ENCODE data around the gene S100A3. TPM values are rescaled to one million over a fixed set of nuclear protein-coding genes. Genes with fewer than 3 reads are reported as not detected.
A peak's percentile ranks its signal among the peaks of the same experiment; 100 is the strongest.

S100A3 gene
- total RNA-seq, 2 donors from 2014 or later: 0.61 TPM; not detected in 1

GRCh38 chr1:153534226-153534924 lies 14.7 kb downstream of the S100A3 start:
- Histone ChIP-seq H3K9ac (ENCODE audit: low read depth in 2 of 2, low read length in 2 of 2) (peak overlapping the region; percentile 99 to 100), H3K27ac (peak overlapping the region; percentile 99), H3K4me3 (peak overlapping the region; percentile 76), H3K36me3 (no peaks in the 10 kb centered on the region), H3K27me3 (no peaks in the 10 kb centered on the region), H3K4me1 (peaks cover 15% of the 10 kb centered on the region), H3K9me3 (no peaks in the 10 kb centered on the region)
- DNase-seq: no peak
- intact Hi-C loops (cut with DNase I): loop anchor here (1.0 kb wide), 1 partner anchor 34 kb away; no protein-coding TSS in a partner anchor
- TF ChIP-seq, protein P1, sequence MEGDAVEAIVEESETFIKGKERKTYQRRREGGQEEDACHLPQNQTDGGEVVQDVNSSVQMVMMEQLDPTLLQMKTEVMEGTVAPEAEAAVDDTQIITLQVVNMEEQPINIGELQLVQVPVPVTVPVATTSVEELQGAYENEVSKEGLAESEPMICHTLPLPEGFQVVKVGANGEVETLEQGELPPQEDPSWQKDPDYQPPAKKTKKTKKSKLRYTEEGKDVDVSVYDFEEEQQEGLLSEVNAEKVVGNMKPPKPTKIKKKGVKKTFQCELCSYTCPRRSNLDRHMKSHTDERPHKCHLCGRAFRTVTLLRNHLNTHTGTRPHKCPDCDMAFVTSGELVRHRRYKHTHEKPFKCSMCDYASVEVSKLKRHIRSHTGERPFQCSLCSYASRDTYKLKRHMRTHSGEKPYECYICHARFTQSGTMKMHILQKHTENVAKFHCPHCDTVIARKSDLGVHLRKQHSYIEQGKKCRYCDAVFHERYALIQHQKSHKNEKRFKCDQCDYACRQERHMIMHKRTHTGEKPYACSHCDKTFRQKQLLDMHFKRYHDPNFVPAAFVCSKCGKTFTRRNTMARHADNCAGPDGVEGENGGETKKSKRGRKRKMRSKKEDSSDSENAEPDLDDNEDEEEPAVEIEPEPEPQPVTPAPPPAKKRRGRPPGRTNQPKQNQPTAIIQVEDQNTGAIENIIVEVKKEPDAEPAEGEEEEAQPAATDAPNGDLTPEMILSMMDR (IDR thresholded peaks at IDR 0.05): no peak

GRCh38 chr1:153533689-153534201 lies 15.3 kb downstream of the S100A3 start:
- peak overlapping the region; percentile 76 for H3K4me3 ChIP-seq
- peaks cover 15% of the 10 kb centered on the region for H3K4me1 ChIP-seq
- no peaks in the 10 kb centered on the region for H3K36me3 ChIP-seq
- peak overlapping the region; percentile 99 to 100 for H3K9ac ChIP-seq (ENCODE audit: low read depth in 2 of 2, low read length in 2 of 2)
- TF ChIP-seq, protein P1 (IDR thresholded peaks at IDR 0.05): no peak
- H3K27ac ChIP-seq: peak overlapping the region; percentile 99
- intact Hi-C loops (cut with DNase I): loop anchor here (1.0 kb wide), 1 partner anchor 35 kb away; no protein-coding TSS in a partner anchor
- no peaks in the 10 kb centered on the region for H3K27me3 ChIP-seq
- DNase-seq: peak; percentile 68
- no peaks in the 10 kb centered on the region for H3K9me3 ChIP-seq

DNA sequence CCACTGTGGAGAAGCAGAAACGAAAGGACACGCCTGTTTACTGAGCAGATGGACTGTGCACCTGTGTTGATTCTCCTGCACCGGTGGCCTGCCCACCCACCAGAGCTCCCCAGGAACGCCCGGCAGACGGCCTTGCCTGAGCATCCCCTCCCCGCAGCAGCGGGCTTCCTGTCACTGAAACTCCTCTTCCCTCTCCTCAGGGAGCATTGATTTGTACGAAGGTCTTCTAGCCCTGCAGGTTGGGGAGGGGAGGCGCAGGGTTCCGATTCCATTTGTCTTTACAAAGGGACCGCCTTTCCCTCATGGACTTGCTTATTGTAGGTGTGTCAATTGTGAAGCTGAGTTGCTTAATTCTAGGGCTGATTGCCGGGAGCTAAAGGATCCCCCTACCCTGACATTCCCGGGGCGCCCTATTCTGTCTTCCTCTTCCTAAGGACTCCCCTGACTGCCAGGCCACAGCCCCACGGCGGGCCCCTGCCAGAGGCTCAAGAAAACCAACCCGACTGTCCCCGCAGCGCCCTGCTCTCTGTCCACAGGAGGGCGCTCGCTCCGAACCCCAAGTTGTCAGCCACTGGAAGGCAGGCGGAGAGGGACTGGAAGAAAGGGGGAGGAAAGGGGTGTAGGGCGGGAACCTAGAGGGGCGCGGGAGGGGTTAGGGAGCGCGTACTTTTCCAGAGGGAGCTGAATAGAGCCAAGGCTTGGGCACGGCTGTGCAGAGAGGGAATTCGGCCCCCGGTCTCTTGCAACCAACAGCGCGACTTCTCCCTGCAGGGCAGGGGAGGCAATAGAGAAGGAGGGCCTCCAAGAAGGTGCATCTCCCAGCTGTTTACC lies 16.1 kb downstream of the S100A3 start:
- TF ChIP-seq, protein P1 (IDR thresholded peaks at IDR 0.05): peak; percentile 84
- Histone ChIP-seq H3K27me3 (no peaks in the 10 kb centered on the region), H3K4me3 (peak overlapping the region; percentile 76), H3K9ac (ENCODE audit: low read depth in 2 of 2, low read length in 2 of 2) (peak overlapping the region; percentile 99 to 100), H3K4me1 (peaks cover 10% of the 10 kb centered on the region), H3K9me3 (no peaks in the 10 kb centered on the region), H3K36me3 (no peaks in the 10 kb centered on the region), H3K27ac (peak overlapping the region; percentile 99)
- intact Hi-C loops (cut with DNase I): no loop called here
- DNase-seq: peak; percentile 95

GRCh38 chr1:153532181-153532580 lies 16.9 kb downstream of the S100A3 start:
- intact Hi-C loops (cut with DNase I): no loop called here
- TF ChIP-seq, protein P1 (IDR thresholded peaks at IDR 0.05): no peak
- Histone ChIP-seq H3K9me3 (no peaks in the 10 kb centered on the region), H3K4me3 (no peak overlapping the region), H3K27me3 (no peaks in the 10 kb centered on the region), H3K9ac (ENCODE audit: low read depth in 2 of 2, low read length in 2 of 2) (peak overlapping the region; percentile 36 to 100), H3K4me1 (peaks cover 5% of the 10 kb centered on the region), H3K36me3 (no peaks in the 10 kb centered on the region), H3K27ac (peak overlapping the region; percentile 99)
- no peak for DNase-seq

DNA sequence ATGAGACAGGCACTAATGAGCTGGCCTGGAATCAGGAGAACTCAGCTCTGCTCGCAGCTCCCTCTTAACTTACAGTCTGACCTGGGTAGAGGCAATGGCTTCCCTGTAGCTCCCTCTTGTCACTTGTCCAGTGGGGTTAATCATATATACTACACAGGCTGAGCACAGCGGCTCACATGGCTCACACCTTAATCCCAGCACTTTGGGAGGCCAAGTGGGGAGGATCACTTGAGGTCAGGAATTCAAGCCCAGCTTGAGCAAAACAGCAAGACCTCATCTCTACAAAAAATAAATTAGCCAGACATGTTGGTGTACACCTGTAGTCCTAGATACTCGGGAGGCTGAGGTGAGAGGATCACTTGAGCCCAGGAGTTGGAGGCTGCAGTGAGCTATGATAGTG lies 17.4 kb downstream of the S100A3 start:
- TF ChIP-seq, protein P1 (IDR thresholded peaks at IDR 0.05): no peak
- peak overlapping the region; percentile 99 for H3K27ac ChIP-seq
- no peaks in the 10 kb centered on the region for H3K27me3 ChIP-seq
- intact Hi-C loops (cut with DNase I): no loop called here
- DNase-seq: no peak
- H3K36me3 ChIP-seq: no peaks in the 10 kb centered on the region
- H3K4me3 ChIP-seq: no peak overlapping the region
- H3K4me1 ChIP-seq: peaks cover 5% of the 10 kb centered on the region
- no peak overlapping the region for H3K9ac ChIP-seq (ENCODE audit: low read depth in 2 of 2, low read length in 2 of 2)
- H3K9me3 ChIP-seq: no peaks in the 10 kb centered on the region

Measured in colonic mucosa (tissue), 4 donors.